ENCODE results near the gene MAP3K7. TPM values are rescaled to one million over a fixed set of nuclear protein-coding genes. Genes with fewer than 3 reads are reported as not detected.

MAP3K7 gene
- total and polyA plus RNA-seq, 4 donors, result 5.5 to 17.2 (median 11.5) TPM

- no peak overlapping the region for H3K4me3 ChIP-seq (ENCODE audit: low read depth in 1 of 3, low read length in 3 of 3)
- TF ChIP-seq FOXA1 (IDR thresholded peaks at IDR 0.05) (no peak), HNF4A (conservative IDR thresholded peaks at IDR 0.05) (no peak), RAD21 (IDR thresholded peaks at IDR 0.05) (no peak), TAF1 (conservative IDR thresholded peaks at IDR 0.05) (no peak), GABPA (IDR thresholded peaks at IDR 0.05 in 1 of 2, conservative IDR thresholded peaks at IDR 0.05 in 1 of 2) (no peak), CTCF (IDR thresholded peaks at IDR 0.05; ENCODE audit: low read depth, low read length, missing input control) (no peak), JUND (IDR thresholded peaks at IDR 0.05) (no peak), REST (IDR thresholded peaks at IDR 0.05) (no peak), EGR1 (IDR thresholded peaks at IDR 0.05; ENCODE audit: low read depth in 2 of 2) (no peak), ATF3 (IDR thresholded peaks at IDR 0.05) (no peak)
- no peak for DNase-seq (ENCODE audit: low spot score)
- H3K27ac ChIP-seq (ENCODE audit: low read depth in 1 of 2, low read length in 2 of 2), result no peak overlapping the region
- no peaks in the 10 kb centered on the region for H3K9me3 ChIP-seq (ENCODE audit: control insufficient read depth in 4 of 4, low read length in 3 of 4)
- H3K9ac ChIP-seq (ENCODE audit: low read depth in 1 of 2, low read length in 2 of 2), result no peak overlapping the region
- 96% methylated on average over 2 of the region's 2 CpGs for WGBS
- no peaks in the 10 kb centered on the region for H3K4me1 ChIP-seq (ENCODE audit: control insufficient read depth in 4 of 4, insufficient read depth in 4 of 4, low read length in 3 of 4)
- peaks cover 1 to 61% (median 50%) of the 10 kb centered on the region in 4 donors for H3K36me3 ChIP-seq (ENCODE audit: control insufficient read depth in 4 of 4, insufficient read depth in 3 of 4, low read depth in 1 of 4, low read length in 3 of 4)
- H3K27me3 ChIP-seq (ENCODE audit: control insufficient read depth in 4 of 4, insufficient read depth in 4 of 4, low read length in 3 of 4), result no peaks in the 10 kb centered on the region
Observed at GRCh38 chr6:90547991-90548390, 38.9 kb downstream of the MAP3K7 start.

GRCh38 chr6:90547079-90547478, 39.8 kb downstream of the MAP3K7 start:
- H3K4me1 ChIP-seq (ENCODE audit: control insufficient read depth in 4 of 4, insufficient read depth in 4 of 4, low read length in 3 of 4), result no peaks in the 10 kb centered on the region
- 85% methylated on average over 4 of the region's 4 CpGs for WGBS
- H3K27me3 ChIP-seq (ENCODE audit: control insufficient read depth in 4 of 4, insufficient read depth in 4 of 4, low read length in 3 of 4), result no peaks in the 10 kb centered on the region
- no peak overlapping the region for H3K9ac ChIP-seq (ENCODE audit: low read depth in 1 of 2, low read length in 2 of 2)
- peaks cover 1 to 53% (median 44%) of the 10 kb centered on the region in 4 donors for H3K36me3 ChIP-seq (ENCODE audit: control insufficient read depth in 4 of 4, insufficient read depth in 3 of 4, low read depth in 1 of 4, low read length in 3 of 4)
- H3K9me3 ChIP-seq (ENCODE audit: control insufficient read depth in 4 of 4, low read length in 3 of 4), result no peaks in the 10 kb centered on the region
- TF ChIP-seq SP1 (IDR thresholded peaks at IDR 0.05) (no peak), HNF4G (IDR thresholded peaks at IDR 0.05) (no peak), RAD21 (IDR thresholded peaks at IDR 0.05) (no peak)
- no peak overlapping the region for H3K4me3 ChIP-seq (ENCODE audit: low read depth in 1 of 3, low read length in 3 of 3)
- DNase-seq (ENCODE audit: low spot score), result no peak
- no peak overlapping the region for H3K27ac ChIP-seq (ENCODE audit: low read depth in 1 of 2, low read length in 2 of 2)

- Histone ChIP-seq H3K27ac (ENCODE audit: low read depth in 1 of 2, low read length in 2 of 2) (no peak overlapping the region), H3K36me3 (ENCODE audit: control insufficient read depth in 4 of 4, insufficient read depth in 3 of 4, low read depth in 1 of 4, low read length in 3 of 4) (peaks cover 1 to 50% (median 37%) of the 10 kb centered on the region in 4 donors), H3K9me3 (ENCODE audit: control insufficient read depth in 4 of 4, low read length in 3 of 4) (no peaks in the 10 kb centered on the region), H3K27me3 (ENCODE audit: control insufficient read depth in 4 of 4, insufficient read depth in 4 of 4, low read length in 3 of 4) (no peaks in the 10 kb centered on the region), H3K4me3 (ENCODE audit: low read depth in 1 of 3, low read length in 3 of 3) (no peak overlapping the region), H3K9ac (ENCODE audit: low read depth in 1 of 2, low read length in 2 of 2) (no peak overlapping the region), H3K4me1 (ENCODE audit: control insufficient read depth in 4 of 4, insufficient read depth in 4 of 4, low read length in 3 of 4) (no peaks in the 10 kb centered on the region)
- TF ChIP-seq FOXA2 (IDR thresholded peaks at IDR 0.05) (no peak), YY1 (IDR thresholded peaks at IDR 0.05) (no peak), GABPA (IDR thresholded peaks at IDR 0.05 in 1 of 2, conservative IDR thresholded peaks at IDR 0.05 in 1 of 2) (no peak), JUND (IDR thresholded peaks at IDR 0.05) (no peak), SP1 (IDR thresholded peaks at IDR 0.05) (no peak), ATF3 (IDR thresholded peaks at IDR 0.05) (no peak), MAX (IDR thresholded peaks at IDR 0.05) (no peak), RXRA (IDR thresholded peaks at IDR 0.05) (no peak), EGR1 (IDR thresholded peaks at IDR 0.05; ENCODE audit: low read depth in 2 of 2) (no peak)
- WGBS, result 97% methylated on average over 3 of the region's 3 CpGs
- DNase-seq (ENCODE audit: low spot score), result no peak
Observed at GRCh38 chr6:90545448-90545847, 41.4 kb downstream of the MAP3K7 start.

Data from liver (tissue), 9 donors.